B cell (primary cell): Measurements from ENCODE around the gene DOCK3. TPM values are rescaled to one million over a fixed set of nuclear protein-coding genes. Genes with fewer than 3 reads are reported as not detected.
A peak's percentile ranks its signal among the peaks of the same experiment; 100 is the strongest.

Source experiments
- ATAC-seq: fragments of 200-7000 bp; cut with Tn5 transposase; one replicate; pipeline ENCODE4 v1.10.0; 2021; ENCODE audit warnings: low read depth, mild to moderate bottlenecking, moderate number of reproducible peaks, moderate library complexity
- CTCF ChIA-PET: fragments of 350-600 bp; sonication (Branson Sonifier 250); formaldehyde crosslinking; loops from one replicate; lab custom pipeline; 2021; ENCODE audit warnings: antibody characterized with exemption, inconsistent platforms; lab: Charles Lee
- POLR2A ChIA-PET: fragments of 350-600 bp; sonication (Branson Sonifier 250); formaldehyde crosslinking; loops from one replicate; lab custom pipeline; 2021; ENCODE audit warnings: antibody characterized with exemption; lab: Charles Lee
- DNase-seq: peaks from one replicate; pipeline ENCODE4 v3.0.0; 2013
- H2AFZ ChIP-seq: 2 replicates; pipeline ENCODE4 v1.6.1; 2012; ENCODE audit warnings: mild to moderate bottlenecking, low read depth, low read length; ENCODE audit not compliant: insufficient read depth, poor library complexity, severe bottlenecking
- H3K27ac ChIP-seq, 2 donors: 1 replicate in 1 of 2; 2 replicates in 1 of 2; pipeline ENCODE4 v1.5.1; 2012 to 2013; ENCODE audit warnings: low read length in 2 of 2, mild to moderate bottlenecking in 2 of 2, moderate library complexity in 1 of 2
- H3K27me3 ChIP-seq, 4 experiments: fragments of 200-600 bp in 1 of 4; sonication (generic) in 1 of 4; replicated peaks in 1 of 4; 1 replicate in 2 of 4; 2 replicates in 2 of 4; pipeline versions ENCODE4 v1.6.1 to v1.7.0; 2013 to 2016; ENCODE audit warnings: low read length in 3 of 4, mild to moderate bottlenecking in 2 of 4, mixed read lengths in 1 of 4, moderate library complexity in 1 of 4; ENCODE audit not compliant: insufficient read depth in 4 of 4, control insufficient read depth in 3 of 4; ENCODE audit errors: control extremely low read depth in 1 of 4
- H3K36me3 ChIP-seq, 2 experiments: replicated peaks in 1 of 2; 1 replicate in 1 of 2; 2 replicates in 1 of 2; pipeline versions ENCODE4 v1.6.1 to v1.7.1; 2013; ENCODE audit warnings: low read length in 1 of 2; ENCODE audit not compliant: insufficient read depth in 2 of 2, control insufficient read depth in 1 of 2; ENCODE audit errors: control extremely low read depth in 1 of 2, extremely low read depth in 1 of 2
- H3K4me1 ChIP-seq, 2 donors: fragments of 200-600 bp in 1 of 2; sonication (generic) in 1 of 2; 1 replicate in 1 of 2; 2 replicates in 1 of 2; pipeline versions ENCODE4 v1.5.1 to v1.6.1; 2013 to 2017; ENCODE audit warnings: low read length in 2 of 2; ENCODE audit not compliant: control insufficient read depth in 2 of 2, insufficient read depth in 2 of 2
- H3K4me2 ChIP-seq: replicated peaks from 2 replicates; pipeline ENCODE3; 2012; ENCODE audit warnings: mild to moderate bottlenecking, low read depth, low read length; ENCODE audit not compliant: poor library complexity, severe bottlenecking
- H3K4me3 ChIP-seq, 5 experiments: fragments of 200-600 bp in 1 of 5; sonication (generic) in 1 of 5; 1 replicate in 3 of 5; 2 replicates in 2 of 5; pipeline versions ENCODE4 v1.5.1 to v1.7.0; 2011 to 2016; ENCODE audit warnings: low read length in 4 of 5, mild to moderate bottlenecking in 4 of 5, low read depth in 2 of 5, control low read depth in 1 of 5, moderate library complexity in 1 of 5; ENCODE audit not compliant: insufficient read depth in 1 of 5; ENCODE audit errors: control extremely low read depth in 1 of 5, extremely low read depth in 1 of 5
- H3K79me2 ChIP-seq: fragments of 200-600 bp; sonication (generic); one replicate; pipeline ENCODE4 v1.6.0; 2016; ENCODE audit warnings: low read length; ENCODE audit not compliant: control insufficient read depth, insufficient read depth
- H3K9ac ChIP-seq: fragments of 200-600 bp; sonication (generic); 2 replicates; pipeline ENCODE4 v1.6.1; 2017; ENCODE audit warnings: mild to moderate bottlenecking, low read length, moderate library complexity
- H3K9me3 ChIP-seq, 3 donors: one replicate each; pipeline versions ENCODE4 v1.6.1 to v1.7.1; 2013; ENCODE audit warnings: low read length in 2 of 3; ENCODE audit not compliant: control insufficient read depth in 2 of 3, insufficient read depth in 1 of 3; ENCODE audit errors: control extremely low read depth in 1 of 3
- H4K20me1 ChIP-seq: 2 replicates; pipeline ENCODE4 v1.6.0; 2012; ENCODE audit warnings: mild to moderate bottlenecking, low read length; ENCODE audit not compliant: insufficient read depth, control insufficient read depth, poor library complexity, severe bottlenecking
- H3K27ac Mint-ChIP-seq: one replicate; pipeline ENCODE4 v1.8.0; 2021; ENCODE audit warnings: mixed read lengths
- H3K27me3 Mint-ChIP-seq: one replicate; pipeline ENCODE4 v1.8.0; 2021; ENCODE audit warnings: mixed read lengths
- H3K4me1 Mint-ChIP-seq: one replicate; pipeline ENCODE4 v1.8.0; 2021; ENCODE audit warnings: mixed read lengths
- H3K4me3 Mint-ChIP-seq: one replicate; pipeline ENCODE4 v1.8.0; 2021; ENCODE audit warnings: mixed read lengths
- H3K9me3 Mint-ChIP-seq: one replicate; pipeline ENCODE4 v1.8.0; 2022; ENCODE audit warnings: mixed read lengths; ENCODE audit not compliant: insufficient read depth
- EZH2 ChIP-seq: IDR thresholded peaks from 2 replicates; pipeline ENCODE4 v1.6.1; 2012; ENCODE audit warnings: borderline replicate concordance, low read depth, mild to moderate bottlenecking, moderate library complexity, low read length; ENCODE audit not compliant: insufficient read depth, poor library complexity, severe bottlenecking
- WGBS: methylation state at CpG from one replicate; pipeline ENCODE4 v1.1.5; 2013; ENCODE audit warnings: missing lambda C conversion rate; ENCODE audit not compliant: insufficient coverage; 5-methylcytosine and 5-hydroxymethylcytosine counted together
- intact Hi-C: fragments of 100-400 bp; cut with micrococcal nuclease; formaldehyde crosslinking; loops from one replicate; pipeline ENCODE4 v1.10.0; 2022
- polyA plus RNA-seq: library from polyadenylated mRNA; depleted of rRNA; stranded (reverse); fragments of >200 nt; gene quantifications from 2 replicates; pipeline ENCODE4 v1.2.3, GENCODE V29; 2012
- total RNA-seq, 2 donors: library from RNA; stranded (reverse); fragments of 120-200 nt in 1 of 2; gene quantifications; 1 replicate in 1 of 2; 2 replicates in 1 of 2; pipeline versions ENCODE4 v1.2.3 to v1.2.4, GENCODE V29; 2013 to 2022
- TF ChIP-seq, protein P1 (sequence below): fragments of 200-600 bp; IDR thresholded peaks from one replicate; pipeline ENCODE4 v1.8.0; 2022; ENCODE audit warnings: antibody characterized with exemption, mild to moderate bottlenecking

DOCK3 gene
- total and polyA plus RNA-seq, 2 donors (not counting 1 experiment from before 2014, with no cell fraction given), result 0.06 to 0.30 TPM

- POLR2A ChIA-PET, result no interaction called here
- H3K9me3 ChIP-seq, result peaks cover 0 to 2% (median 0%) of the 10 kb centered on the region in 3 donors
- Mint-ChIP-seq H3K9me3 (no peaks in the 10 kb centered on the region), H3K4me3 (peak overlapping the region; percentile 23), H3K27me3 (peaks cover 22% of the 10 kb centered on the region), H3K27ac (no peak overlapping the region), H3K4me1 (peaks cover 7% of the 10 kb centered on the region)
- no peaks in the 10 kb centered on the region for H4K20me1 ChIP-seq
- H3K4me1 ChIP-seq, result peaks cover 0 to 6% of the 10 kb centered on the region in 2 donors
- no peaks in the 10 kb centered on the region for H3K36me3 ChIP-seq
- peak overlapping the region; percentile 42 for H3K4me2 ChIP-seq
- intact Hi-C loops, result no loop called here
- TF ChIP-seq EZH2, result no peak
- TF ChIP-seq, protein P1, sequence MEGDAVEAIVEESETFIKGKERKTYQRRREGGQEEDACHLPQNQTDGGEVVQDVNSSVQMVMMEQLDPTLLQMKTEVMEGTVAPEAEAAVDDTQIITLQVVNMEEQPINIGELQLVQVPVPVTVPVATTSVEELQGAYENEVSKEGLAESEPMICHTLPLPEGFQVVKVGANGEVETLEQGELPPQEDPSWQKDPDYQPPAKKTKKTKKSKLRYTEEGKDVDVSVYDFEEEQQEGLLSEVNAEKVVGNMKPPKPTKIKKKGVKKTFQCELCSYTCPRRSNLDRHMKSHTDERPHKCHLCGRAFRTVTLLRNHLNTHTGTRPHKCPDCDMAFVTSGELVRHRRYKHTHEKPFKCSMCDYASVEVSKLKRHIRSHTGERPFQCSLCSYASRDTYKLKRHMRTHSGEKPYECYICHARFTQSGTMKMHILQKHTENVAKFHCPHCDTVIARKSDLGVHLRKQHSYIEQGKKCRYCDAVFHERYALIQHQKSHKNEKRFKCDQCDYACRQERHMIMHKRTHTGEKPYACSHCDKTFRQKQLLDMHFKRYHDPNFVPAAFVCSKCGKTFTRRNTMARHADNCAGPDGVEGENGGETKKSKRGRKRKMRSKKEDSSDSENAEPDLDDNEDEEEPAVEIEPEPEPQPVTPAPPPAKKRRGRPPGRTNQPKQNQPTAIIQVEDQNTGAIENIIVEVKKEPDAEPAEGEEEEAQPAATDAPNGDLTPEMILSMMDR, result no peak
- H3K79me2 ChIP-seq, result no peaks in the 10 kb centered on the region
- DNase-seq (no peak), ATAC-seq (no peak)
- peak overlapping the region in 1 of 5 experiments; percentile 21 for H3K4me3 ChIP-seq
- no peaks in the 10 kb centered on the region for H3K27me3 ChIP-seq
- H3K9ac ChIP-seq, result peak overlapping the region; percentile 19
- no peak overlapping the region for H3K27ac ChIP-seq
- peak overlapping the region; percentile 62 for H2AFZ ChIP-seq
- CTCF ChIA-PET, result interaction anchor here (0.6 kb wide), 1 partner anchor 220 kb away, joined by 3 read pairs; no protein-coding TSS in a partner anchor
- WGBS, result no CpG with 5 or more reads among the region's 2 CpGs
These were observed 275.9 kb downstream of the DOCK3 start for GRCh38 chr3:50950591-50950990.

- peaks cover 0 to 2% (median 0%) of the 10 kb centered on the region in 3 donors for H3K9me3 ChIP-seq
- Mint-ChIP-seq H3K27ac (no peak overlapping the region), H3K4me3 (no peak overlapping the region), H3K4me1 (peaks cover 7% of the 10 kb centered on the region), H3K9me3 (no peaks in the 10 kb centered on the region), H3K27me3 (peaks cover 21% of the 10 kb centered on the region)
- H4K20me1 ChIP-seq, result no peaks in the 10 kb centered on the region
- H2AFZ ChIP-seq, result no peak overlapping the region
- TF ChIP-seq EZH2, result no peak
- TF ChIP-seq, protein P1, result no peak
- CTCF ChIA-PET, result no interaction called here
- intact Hi-C loops, result no loop called here
- WGBS, result 80% methylated on average over 1 of the region's 5 CpGs
- H3K4me2 ChIP-seq, result no peak overlapping the region
- H3K4me1 ChIP-seq, result peaks cover 0 to 6% of the 10 kb centered on the region in 2 donors
- no peaks in the 10 kb centered on the region for H3K36me3 ChIP-seq
- no peak for DNase-seq
- H3K9ac ChIP-seq, result no peak overlapping the region
- no peak for ATAC-seq
- no peaks in the 10 kb centered on the region for H3K79me2 ChIP-seq
- no peak overlapping the region for H3K27ac ChIP-seq
- H3K27me3 ChIP-seq, result no peaks in the 10 kb centered on the region
- H3K4me3 ChIP-seq, result no peak overlapping the region
- POLR2A ChIA-PET, result no interaction called here
These were observed 279.2 kb downstream of the DOCK3 start for GRCh38 chr3:50953825-50954414.
